ENCODE measurements around the gene EXOSC10. TPM values are rescaled to one million over a fixed set of nuclear protein-coding genes. Genes with fewer than 3 reads are reported as not detected.
"Not testable (repeated sequence)": the region's sequence is repeated elsewhere in the genome, so short reads cannot be mapped to it uniquely, and the experiment has no call there.

EXOSC10 gene
- total RNA-seq, 1 donor from 2014 or later: 64.1 TPM

GRCh38 chr1:11053758-11054137, 45.9 kb downstream of the EXOSC10 start:
- Histone ChIP-seq H3K36me3 (ENCODE audit: control insufficient read depth, insufficient read depth, low read length) (peaks cover 3% of the 10 kb centered on the region), H3K27me3 (ENCODE audit: control insufficient read depth, insufficient read depth, low read length) (peaks cover 10% of the 10 kb centered on the region), H3K4me3 (ENCODE audit: low read depth, low read length) (no peak overlapping the region)
- no peak for DNase-seq (ENCODE audit: low read depth)
- TF ChIP-seq CTCF (IDR thresholded peaks at IDR 0.05; ENCODE audit: insufficient read depth, low read length, poor library complexity, severe bottlenecking): no peak

DNA sequence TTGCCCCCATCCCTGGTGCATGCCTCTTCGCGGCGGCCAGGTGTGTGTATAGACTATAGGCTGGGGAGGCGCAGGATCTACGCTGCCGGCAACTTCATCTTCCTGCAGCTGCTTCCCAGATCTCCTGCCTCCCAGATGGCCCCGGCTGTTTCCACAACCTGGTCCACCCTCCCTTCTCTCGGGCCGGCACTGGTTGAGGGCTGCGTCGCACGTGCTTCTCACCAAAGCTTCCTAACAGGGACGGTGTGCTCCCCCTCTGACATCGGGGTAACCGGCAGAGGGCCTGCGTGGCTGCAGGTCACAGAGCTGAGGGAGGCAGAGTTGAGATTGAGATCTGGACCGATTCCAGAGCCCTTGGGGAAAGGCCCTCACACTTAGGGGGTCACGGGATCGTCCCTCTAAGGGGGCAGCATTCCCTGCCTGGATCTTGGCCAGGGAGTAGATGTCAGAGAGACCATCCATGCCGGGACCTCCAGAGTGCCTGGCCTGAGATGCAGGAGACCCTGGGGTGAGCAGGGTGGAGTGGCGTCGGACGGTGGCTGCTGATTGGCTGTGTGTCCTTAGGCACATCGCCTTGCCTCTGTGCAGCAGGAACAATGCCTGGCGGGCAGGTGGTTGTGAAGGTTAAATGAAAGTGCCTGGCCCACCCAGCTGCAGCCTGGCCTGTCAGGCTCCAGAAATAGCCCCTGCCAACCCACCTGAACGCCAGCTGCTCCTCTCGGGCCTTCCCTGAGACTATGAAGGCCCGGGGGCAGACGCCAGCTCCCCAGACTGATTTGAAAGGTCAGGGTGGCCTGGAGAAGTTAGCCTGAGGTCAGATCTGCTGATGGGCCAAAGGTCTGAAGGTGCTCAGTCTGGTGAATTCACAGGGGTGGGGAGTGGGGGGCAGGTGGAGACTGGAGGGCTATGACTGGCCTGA, 46.6 kb downstream of the EXOSC10 start:
- no peak for TF ChIP-seq CTCF (IDR thresholded peaks at IDR 0.05; ENCODE audit: insufficient read depth, low read length, poor library complexity, severe bottlenecking)
- no peak overlapping the region for H3K4me3 ChIP-seq (ENCODE audit: low read depth, low read length)
- H3K27me3 ChIP-seq (ENCODE audit: control insufficient read depth, insufficient read depth, low read length): peaks cover 10% of the 10 kb centered on the region
- peaks cover 3% of the 10 kb centered on the region for H3K36me3 ChIP-seq (ENCODE audit: control insufficient read depth, insufficient read depth, low read length)
- no peak for DNase-seq (ENCODE audit: low read depth)

GRCh38 chr1:11051781-11052511, 47.7 kb downstream of the EXOSC10 start:
- TF ChIP-seq CTCF (IDR thresholded peaks at IDR 0.05; ENCODE audit: insufficient read depth, low read length, poor library complexity, severe bottlenecking): no peak
- no peak for DNase-seq (ENCODE audit: low read depth)
- peaks cover 3% of the 10 kb centered on the region for H3K36me3 ChIP-seq (ENCODE audit: control insufficient read depth, insufficient read depth, low read length)
- peaks cover 10% of the 10 kb centered on the region for H3K27me3 ChIP-seq (ENCODE audit: control insufficient read depth, insufficient read depth, low read length)
- H3K4me3 ChIP-seq (ENCODE audit: low read depth, low read length): no peak overlapping the region

DNA sequence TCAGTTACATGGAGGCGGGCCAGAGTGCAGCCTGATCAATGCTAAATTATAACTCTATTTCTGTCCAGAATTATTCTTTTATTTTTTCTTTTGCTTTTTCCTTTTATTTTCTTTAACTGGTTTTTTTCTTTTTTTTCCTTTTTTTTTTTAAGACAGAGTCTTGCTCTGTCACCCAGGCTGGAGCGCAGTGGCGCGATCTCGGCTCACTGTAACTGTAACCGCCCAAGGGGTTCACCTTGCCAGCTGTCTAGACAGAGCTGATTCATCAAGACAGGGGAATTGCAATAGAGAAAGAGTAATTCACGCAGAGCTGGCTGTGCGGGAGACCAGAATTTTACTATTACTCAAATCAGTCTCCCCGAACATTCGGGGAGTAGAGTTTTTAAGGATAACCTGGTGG, 48.5 kb downstream of the EXOSC10 start:
- H3K27me3 ChIP-seq (ENCODE audit: control insufficient read depth, insufficient read depth, low read length): peaks cover 10% of the 10 kb centered on the region
- H3K4me3 ChIP-seq (ENCODE audit: low read depth, low read length); H3K36me3 ChIP-seq (ENCODE audit: control insufficient read depth, insufficient read depth, low read length); DNase-seq (ENCODE audit: low read depth): not testable (repeated sequence)

GRCh38 chr1:11046625-11047365, 52.9 kb downstream of the EXOSC10 start, which contains the start of gene MASP2:
Gene MASP2, minus strand, starts transcription at chr1:11047239. Its CDS starts 32 bp downstream, at chr1:11047207.
- no peak for DNase-seq (ENCODE audit: low read depth)
- Histone ChIP-seq H3K36me3 (ENCODE audit: control insufficient read depth, insufficient read depth, low read length) (no peaks in the 10 kb centered on the region), H3K27me3 (ENCODE audit: control insufficient read depth, insufficient read depth, low read length) (peaks cover 6% of the 10 kb centered on the region), H3K4me3 (ENCODE audit: low read depth, low read length) (no peak within 1 kb of the TSS)
- TF ChIP-seq CTCF (IDR thresholded peaks at IDR 0.05; ENCODE audit: insufficient read depth, low read length, poor library complexity, severe bottlenecking): no peak

DNA sequence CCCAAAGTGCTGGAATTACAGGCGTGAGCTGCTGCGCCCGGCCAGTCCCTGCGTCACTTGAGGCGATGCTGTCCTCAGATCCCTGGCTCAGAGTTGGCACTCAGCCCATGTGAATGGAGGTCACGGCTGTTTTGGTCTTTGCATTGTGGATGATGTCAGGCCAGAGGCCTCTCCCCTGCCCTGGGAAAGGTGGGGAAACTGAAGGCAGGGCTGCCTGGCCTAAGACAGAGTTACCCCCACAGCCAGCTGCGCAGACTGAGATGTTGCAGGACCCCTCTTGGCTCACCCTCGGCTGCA, 53.5 kb downstream of the EXOSC10 start:
- no peaks in the 10 kb centered on the region for H3K36me3 ChIP-seq (ENCODE audit: control insufficient read depth, insufficient read depth, low read length)
- no peak for TF ChIP-seq CTCF (IDR thresholded peaks at IDR 0.05; ENCODE audit: insufficient read depth, low read length, poor library complexity, severe bottlenecking)

More for the DNA sequence above, 53.5 kb downstream of the EXOSC10 start:
- DNase-seq (ENCODE audit: low read depth): no peak
- peaks cover 6% of the 10 kb centered on the region for H3K27me3 ChIP-seq (ENCODE audit: control insufficient read depth, insufficient read depth, low read length)
- H3K4me3 ChIP-seq (ENCODE audit: low read depth, low read length): no peak overlapping the region
